ENCODE measurements around the gene GTF2A2.
"Not testable (repeated sequence)": the region's sequence is repeated elsewhere in the genome, so short reads cannot be mapped to it uniquely, and the experiment has no call there.

GTF2A2 gene

GRCh38 chr15:59656897-59657634, at the start of gene GTF2A2:
GTF2A2 (minus strand) TSS chr15:59657515; CDS start chr15:59652277, 5,238 bp downstream.
- peak; percentile 74 for DNase-seq (ENCODE audit: low read depth in 2 of 2)

- no peak for DNase-seq (ENCODE audit: low read depth in 2 of 2)
Observed at GRCh38 chr15:59703979-59704796, 46.9 kb upstream of the GTF2A2 start.

GRCh38 chr15:59702351-59702750, 45.0 kb upstream of the GTF2A2 start:
- no peak for DNase-seq (ENCODE audit: low read depth in 2 of 2)

GRCh38 chr15:59701880-59702279, 44.6 kb upstream of the GTF2A2 start:
- no peak for DNase-seq (ENCODE audit: low read depth in 2 of 2)

- DNase-seq (ENCODE audit: low read depth in 2 of 2), result peak in 1 of 2 experiments; percentile 6
Observed at GRCh38 chr15:59699810-59700431, 42.6 kb upstream of the GTF2A2 start.

GRCh38 chr15:59698065-59698464, 40.8 kb upstream of the GTF2A2 start:
- not testable (repeated sequence) for DNase-seq (ENCODE audit: low read depth in 2 of 2)

- no peak for DNase-seq (ENCODE audit: low read depth in 2 of 2)
Observed at GRCh38 chr15:59696332-59696731, 39.0 kb upstream of the GTF2A2 start.

- DNase-seq (ENCODE audit: low read depth in 2 of 2), result no peak
Observed at GRCh38 chr15:59694779-59695178, 37.5 kb upstream of the GTF2A2 start.

- peak in 1 of 2 experiments; percentile 19 for DNase-seq (ENCODE audit: low read depth in 2 of 2)
Observed at GRCh38 chr15:59691194-59691805, 34.0 kb upstream of the GTF2A2 start.

GRCh38 chr15:59689626-59690236, 32.4 kb upstream of the GTF2A2 start:
- no peak for DNase-seq (ENCODE audit: low read depth in 2 of 2)

GRCh38 chr15:59688782-59689625, 31.7 kb upstream of the GTF2A2 start, which contains the start of gene BNIP2:
BNIP2 (minus strand) TSS chr15:59689320; CDS start chr15:59682457, 6,863 bp downstream.
- DNase-seq (ENCODE audit: low read depth in 2 of 2), result peak; percentile 93 to 94

- peak in 1 of 2 experiments; percentile 10 for DNase-seq (ENCODE audit: low read depth in 2 of 2)
Observed at GRCh38 chr15:59688423-59688781, 31.1 kb upstream of the GTF2A2 start.

GRCh38 chr15:59687836-59688235, 30.5 kb upstream of the GTF2A2 start:
- DNase-seq (ENCODE audit: low read depth in 2 of 2), result no peak

- no peak for DNase-seq (ENCODE audit: low read depth in 2 of 2)
Observed at GRCh38 chr15:59686389-59686788, 29.1 kb upstream of the GTF2A2 start.

- DNase-seq (ENCODE audit: low read depth in 2 of 2), result peak in 1 of 2 experiments; percentile 15
Observed at GRCh38 chr15:59685737-59686297, 28.5 kb upstream of the GTF2A2 start.

GRCh38 chr15:59680870-59681269, 23.6 kb upstream of the GTF2A2 start:
- no peak for DNase-seq (ENCODE audit: low read depth in 2 of 2)

GRCh38 chr15:59680346-59680745, 23.0 kb upstream of the GTF2A2 start:
- DNase-seq (ENCODE audit: low read depth in 2 of 2), result no peak

GRCh38 chr15:59678620-59679019, 21.3 kb upstream of the GTF2A2 start:
- DNase-seq (ENCODE audit: low read depth in 2 of 2), result no peak

- DNase-seq (ENCODE audit: low read depth in 2 of 2), result no peak
Observed at GRCh38 chr15:59678172-59678571, 20.9 kb upstream of the GTF2A2 start.

- no peak for DNase-seq (ENCODE audit: low read depth in 2 of 2)
Observed at GRCh38 chr15:59676565-59676964, 19.2 kb upstream of the GTF2A2 start.

All from fibroblast of skin of left biceps (primary cell).